WI38 (cell line): ENCODE results near the gene WNT2.

ENCODE experiments used
- H3K4me3 ChIP-seq: 2 replicates; pipeline ENCODE4 v1.5.1; 2011; ENCODE audit warnings: low read depth, mild to moderate bottlenecking, control low read depth, low read length
- TF ChIP-seq, protein P1 (sequence below): IDR thresholded peaks from 2 replicates; pipeline ENCODE4 v1.5.1; 2012; ENCODE audit warnings: low read depth, mild to moderate bottlenecking, control low read depth, low read length

The WNT2 gene

DNA sequence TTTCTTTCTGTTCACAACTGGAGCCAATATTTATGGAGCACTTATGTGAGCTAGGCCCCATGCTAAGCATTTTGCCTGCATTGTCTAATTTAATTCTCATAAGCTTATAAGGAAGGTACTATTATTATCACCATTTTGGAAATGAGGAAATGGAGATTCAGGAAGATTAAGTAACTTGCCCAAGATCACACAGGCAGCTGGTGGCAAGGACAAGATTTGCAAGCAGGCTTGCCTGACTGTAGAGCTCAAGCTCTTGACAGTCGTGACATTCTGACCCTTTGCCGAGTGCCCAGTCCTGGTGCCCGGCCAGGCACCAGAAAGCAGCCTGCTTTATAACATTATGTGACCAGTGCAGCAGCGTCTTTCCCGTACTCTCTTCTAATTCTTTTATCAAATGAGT is 38.2 kb downstream of the WNT2 start:
- H3K4me3 ChIP-seq: no peak overlapping the region
- TF ChIP-seq, protein P1, sequence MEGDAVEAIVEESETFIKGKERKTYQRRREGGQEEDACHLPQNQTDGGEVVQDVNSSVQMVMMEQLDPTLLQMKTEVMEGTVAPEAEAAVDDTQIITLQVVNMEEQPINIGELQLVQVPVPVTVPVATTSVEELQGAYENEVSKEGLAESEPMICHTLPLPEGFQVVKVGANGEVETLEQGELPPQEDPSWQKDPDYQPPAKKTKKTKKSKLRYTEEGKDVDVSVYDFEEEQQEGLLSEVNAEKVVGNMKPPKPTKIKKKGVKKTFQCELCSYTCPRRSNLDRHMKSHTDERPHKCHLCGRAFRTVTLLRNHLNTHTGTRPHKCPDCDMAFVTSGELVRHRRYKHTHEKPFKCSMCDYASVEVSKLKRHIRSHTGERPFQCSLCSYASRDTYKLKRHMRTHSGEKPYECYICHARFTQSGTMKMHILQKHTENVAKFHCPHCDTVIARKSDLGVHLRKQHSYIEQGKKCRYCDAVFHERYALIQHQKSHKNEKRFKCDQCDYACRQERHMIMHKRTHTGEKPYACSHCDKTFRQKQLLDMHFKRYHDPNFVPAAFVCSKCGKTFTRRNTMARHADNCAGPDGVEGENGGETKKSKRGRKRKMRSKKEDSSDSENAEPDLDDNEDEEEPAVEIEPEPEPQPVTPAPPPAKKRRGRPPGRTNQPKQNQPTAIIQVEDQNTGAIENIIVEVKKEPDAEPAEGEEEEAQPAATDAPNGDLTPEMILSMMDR: no peak

- H3K4me3 ChIP-seq: no peak overlapping the region
- TF ChIP-seq, protein P1: no peak
These were observed 39.1 kb downstream of the WNT2 start for GRCh38 chr7:117283779-117284178.

DNA sequence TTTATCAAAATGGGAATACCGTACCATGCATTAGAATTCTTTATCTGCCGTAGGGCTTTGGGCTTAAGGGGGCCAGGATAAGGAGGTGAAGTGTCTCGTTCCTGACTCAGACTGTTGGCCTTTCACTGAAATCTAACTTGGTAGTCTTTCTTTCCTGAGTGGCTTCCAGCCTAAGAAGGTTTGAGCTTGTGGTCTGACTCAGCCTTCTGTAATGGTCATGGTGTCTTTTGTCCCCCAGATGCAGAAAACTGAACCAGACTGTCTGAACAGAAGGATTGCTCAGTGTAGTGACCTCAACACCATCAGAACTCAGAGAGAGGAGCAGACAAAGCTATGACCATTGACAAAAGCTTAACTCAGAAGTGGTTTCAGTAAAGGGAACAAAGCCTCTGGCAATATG is 39.5 kb downstream of the WNT2 start:
- no peak overlapping the region for H3K4me3 ChIP-seq
- TF ChIP-seq, protein P1: no peak

GRCh38 chr7:117282239-117282812 is 40.5 kb downstream of the WNT2 start:
- TF ChIP-seq, protein P1: no peak
- no peak overlapping the region for H3K4me3 ChIP-seq

- H3K4me3 ChIP-seq: no peak overlapping the region
- TF ChIP-seq, protein P1: no peak
These were observed 41.3 kb downstream of the WNT2 start for GRCh38 chr7:117281562-117281961.

- TF ChIP-seq, protein P1: no peak
- H3K4me3 ChIP-seq: no peak overlapping the region
These were observed 42.8 kb downstream of the WNT2 start for GRCh38 chr7:117279931-117280557.

GRCh38 chr7:117279203-117279602 is 43.7 kb downstream of the WNT2 start:
- TF ChIP-seq, protein P1: no peak
- no peak overlapping the region for H3K4me3 ChIP-seq
